GM10266 (cell line): ENCODE data around the gene UNC13C.

Source experiments
- DNase-seq: peaks from one replicate; pipeline ENCODE4 v3.0.0; 2012; ENCODE audit errors: extremely low spot score
- CTCF ChIP-seq: IDR thresholded peaks from 2 replicates; pipeline ENCODE4 v1.5.1; 2012; ENCODE audit warnings: mild to moderate bottlenecking, low read depth; ENCODE audit not compliant: control insufficient read depth, insufficient read depth; ENCODE audit errors: missing control alignments

The UNC13C gene

GRCh38 chr15:54282228-54282836, 304.1 kb downstream of the UNC13C start:
- TF ChIP-seq CTCF, result no peak
- no peak for DNase-seq

GRCh38 chr15:54288049-54288448, 309.8 kb downstream of the UNC13C start:
- DNase-seq, result no peak
- TF ChIP-seq CTCF, result no peak

DNA sequence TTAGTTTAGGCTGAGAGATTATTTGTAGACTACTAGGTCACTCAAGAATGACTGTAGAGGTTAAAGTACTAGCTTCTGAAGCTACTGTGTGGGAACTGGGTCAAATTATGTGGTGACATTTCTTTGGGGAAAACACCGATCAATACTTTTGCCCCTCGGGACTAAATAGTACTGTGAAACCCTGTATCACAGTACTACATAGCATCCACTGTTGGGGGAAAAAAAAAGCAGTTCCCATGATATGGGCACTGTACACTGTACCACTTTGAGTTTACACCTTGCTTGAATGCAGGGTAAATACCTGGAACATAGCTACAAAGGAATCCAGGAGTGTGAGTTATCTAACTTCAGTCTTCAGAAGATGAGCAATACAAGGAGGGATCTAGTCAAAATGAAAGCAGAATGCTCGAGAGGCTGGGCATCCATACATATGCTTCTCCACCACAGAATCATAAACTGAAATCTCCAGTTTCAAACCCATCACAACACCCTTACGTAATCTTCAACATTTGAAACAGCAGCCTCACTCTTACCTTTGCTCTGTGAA, 311.4 kb downstream of the UNC13C start:
- peak; percentile 6 for DNase-seq
- no peak for TF ChIP-seq CTCF

DNA sequence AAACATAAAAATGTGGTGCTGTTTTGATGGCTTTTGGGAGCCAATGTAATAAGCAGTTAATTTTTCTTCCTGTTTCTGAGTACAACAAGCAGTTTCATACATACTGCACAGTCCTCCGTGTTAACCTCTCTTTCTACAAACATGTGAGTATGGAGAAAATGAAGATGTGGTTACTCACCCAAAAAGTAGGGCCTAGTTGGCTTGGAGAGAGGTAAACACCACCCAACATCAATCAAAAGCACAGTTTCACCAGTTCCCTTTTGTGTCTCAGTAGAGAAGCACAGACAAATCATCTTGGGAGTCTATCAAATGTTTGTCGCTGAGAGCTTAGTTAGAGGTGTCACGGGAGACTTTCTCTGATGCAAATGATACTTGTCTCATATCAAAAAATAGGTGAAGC, 320.2 kb downstream of the UNC13C start:
- DNase-seq, result no peak
- TF ChIP-seq CTCF, result no peak

GRCh38 chr15:54304321-54304720, 326.1 kb downstream of the UNC13C start:
- DNase-seq, result no peak
- TF ChIP-seq CTCF, result no peak

GRCh38 chr15:54305138-54305537, 326.9 kb downstream of the UNC13C start:
- DNase-seq, result no peak
- TF ChIP-seq CTCF, result no peak

DNA sequence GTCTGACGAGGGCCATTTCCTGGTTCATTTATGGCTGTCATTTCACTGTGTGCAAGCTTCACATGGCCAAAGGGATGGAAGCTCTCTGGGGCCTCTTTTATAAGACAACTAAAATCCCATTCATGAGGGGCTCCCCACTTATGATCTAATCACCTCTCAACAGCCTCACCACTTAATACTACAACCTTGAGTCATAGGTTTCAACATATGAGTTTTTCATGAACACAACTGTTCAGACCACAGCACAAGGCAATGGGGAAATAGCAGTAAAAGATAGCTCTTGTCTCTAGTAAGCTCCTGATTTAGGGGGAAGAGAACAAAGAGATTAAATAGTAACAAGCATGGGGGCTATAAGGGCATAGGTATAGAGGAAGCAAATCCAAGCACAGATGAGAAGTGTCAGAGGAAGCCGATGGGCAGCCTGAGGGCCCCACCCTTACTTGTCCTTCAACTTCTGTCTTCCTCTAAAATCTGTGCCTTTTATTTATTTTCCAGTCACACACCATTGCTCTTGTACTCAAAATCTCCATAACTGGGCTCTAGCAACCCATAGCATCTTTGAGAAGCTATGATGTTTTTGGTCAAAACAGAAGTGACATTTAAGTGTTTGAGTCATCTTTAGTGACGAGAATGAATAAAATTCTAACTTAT, 329.1 kb downstream of the UNC13C start:
- no peak for TF ChIP-seq CTCF
- no peak for DNase-seq
